HG03039 (cell line): ENCODE measurements around the gene TROAP.
"Not testable (repeated sequence)": the region's sequence is repeated elsewhere in the genome, so short reads cannot be mapped to it uniquely, and the experiment has no call there.

Experiments used
- ATAC-seq: cut with Tn5 transposase; IDR thresholded peaks from one replicate; pipeline ENCODE4 v1.9.1; 2021; ENCODE audit warnings: mild to moderate bottlenecking, moderate library complexity; ENCODE audit not compliant: unreplicated experiment

The TROAP gene

GRCh38 chr12:49366096-49366651 lies 43.1 kb downstream of the TROAP start:
- no peak for ATAC-seq

DNA sequence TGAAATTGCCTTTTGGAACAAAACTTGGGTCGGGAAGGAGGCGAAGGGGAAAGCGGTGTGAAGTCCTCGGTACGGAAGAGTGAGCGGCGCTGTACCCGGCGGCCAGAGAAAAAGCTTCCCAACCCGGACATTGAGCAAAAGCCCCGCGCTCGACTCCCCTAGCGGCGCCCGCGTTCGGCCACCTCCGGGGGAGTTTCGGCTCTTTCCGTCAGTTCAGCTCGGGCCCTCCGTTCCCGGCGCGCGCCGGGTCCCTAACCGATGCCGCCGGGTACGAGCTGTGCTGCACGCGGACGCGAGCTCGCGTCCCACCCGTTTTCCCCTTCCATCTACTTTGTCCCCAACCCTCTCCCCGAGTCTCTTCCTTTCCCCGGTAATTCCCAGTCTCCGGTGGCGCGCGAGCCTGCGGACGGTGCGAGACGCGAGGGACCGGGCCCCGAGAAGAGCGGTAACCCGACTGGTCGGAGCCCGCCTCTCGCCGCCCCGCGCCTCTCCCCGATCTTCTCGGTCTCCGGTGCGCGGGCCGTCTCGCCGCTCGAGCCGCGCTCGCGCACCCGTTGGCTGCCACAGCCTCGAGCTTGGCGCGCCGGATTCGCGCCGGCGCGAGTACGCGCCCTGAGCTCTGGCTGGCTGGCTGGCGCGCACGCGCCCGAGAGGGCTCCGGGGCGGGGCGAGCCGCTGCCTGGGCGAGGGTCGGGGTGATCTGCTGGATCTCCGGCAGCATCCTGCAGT lies 43.8 kb downstream of the TROAP start:
- ATAC-seq = peak; percentile 57

DNA sequence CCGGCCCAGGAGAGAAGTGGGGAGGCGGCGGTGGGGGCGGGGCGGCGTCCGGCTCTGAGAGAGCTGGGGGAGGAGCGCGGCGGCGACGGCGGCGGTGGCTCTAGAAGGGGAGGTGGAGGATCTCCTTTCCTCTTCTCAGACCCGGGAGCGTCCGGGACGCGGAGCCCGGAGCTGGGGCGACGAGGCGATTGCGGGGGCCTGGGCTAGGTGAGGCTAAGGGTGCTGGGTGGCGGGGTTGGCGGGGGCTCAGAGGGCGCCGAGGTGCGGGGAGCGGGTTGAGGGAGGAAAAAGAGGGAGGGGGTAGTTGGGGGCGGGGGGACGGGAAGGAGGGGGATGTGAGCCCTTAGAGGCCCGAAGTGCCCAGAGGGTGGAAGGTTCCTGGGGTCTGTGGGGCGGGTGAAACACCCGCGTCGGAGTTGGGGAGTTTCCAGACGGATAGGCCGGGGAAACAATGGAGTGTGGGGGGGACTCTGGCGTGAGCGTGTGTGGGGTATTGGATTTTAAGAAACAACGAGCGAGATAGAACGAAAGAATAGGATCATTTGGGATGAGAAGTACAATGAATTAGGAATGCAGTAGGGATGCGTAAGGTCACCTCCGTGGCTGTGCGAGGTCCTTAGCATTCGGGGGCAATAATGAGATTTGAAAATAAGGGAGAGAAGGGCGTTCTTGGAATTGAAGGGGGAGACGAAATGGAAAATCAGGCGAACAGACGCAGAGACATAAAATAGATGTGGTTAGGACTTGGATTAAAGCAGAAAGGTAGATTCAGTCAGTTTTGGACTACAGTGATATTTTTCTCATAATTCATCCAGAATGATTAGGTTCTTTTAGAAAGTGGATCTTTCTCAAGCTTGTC lies 44.6 kb downstream of the TROAP start, which contains the start of gene SPATS2:
Gene SPATS2, plus strand, starts transcription at position 82 of the 859 bp plus-strand sequence. CDS start 93,551 bp downstream, outside the sequence.
- no peak for ATAC-seq

- ATAC-seq = no peak
Measured at GRCh38 chr12:49368240-49368600, 45.2 kb downstream of the TROAP start.

DNA sequence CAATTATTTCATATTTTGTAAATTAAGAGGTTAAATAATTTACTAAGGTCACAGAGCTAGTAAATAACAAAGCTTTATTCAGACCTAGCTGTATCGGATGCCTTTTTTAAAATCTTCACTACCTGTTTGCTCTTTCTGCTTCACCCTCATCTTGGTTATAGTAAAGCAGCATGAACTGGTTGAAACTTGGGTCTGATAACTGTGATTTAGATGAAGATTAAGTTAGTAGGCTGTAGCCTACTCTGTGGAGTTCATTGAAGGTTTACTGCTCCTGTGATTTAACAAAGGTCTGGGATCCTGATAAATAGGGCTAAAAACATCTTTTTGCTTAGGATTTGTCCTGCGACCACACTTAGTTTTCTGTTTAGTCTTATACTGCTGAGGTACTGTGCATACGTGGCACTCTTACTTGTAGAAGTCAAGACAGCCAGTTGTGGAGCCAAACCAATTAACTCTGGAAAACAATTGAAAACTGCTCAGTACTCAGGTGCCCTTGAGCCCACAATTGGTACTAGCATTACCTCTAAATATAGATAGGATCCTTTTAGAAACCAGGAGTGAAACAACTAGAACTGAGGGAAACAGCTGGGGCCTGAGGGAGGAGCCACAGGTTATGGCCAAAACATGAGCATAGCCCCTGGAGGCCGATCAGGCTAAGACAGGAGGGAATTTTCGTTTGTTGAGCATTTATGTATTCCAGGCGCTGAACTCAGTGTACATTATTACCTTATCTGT lies 46.5 kb downstream of the TROAP start:
- peak; percentile 32 for ATAC-seq

- ATAC-seq = no peak
Measured at GRCh38 chr12:49370539-49370938, 47.5 kb downstream of the TROAP start.

DNA sequence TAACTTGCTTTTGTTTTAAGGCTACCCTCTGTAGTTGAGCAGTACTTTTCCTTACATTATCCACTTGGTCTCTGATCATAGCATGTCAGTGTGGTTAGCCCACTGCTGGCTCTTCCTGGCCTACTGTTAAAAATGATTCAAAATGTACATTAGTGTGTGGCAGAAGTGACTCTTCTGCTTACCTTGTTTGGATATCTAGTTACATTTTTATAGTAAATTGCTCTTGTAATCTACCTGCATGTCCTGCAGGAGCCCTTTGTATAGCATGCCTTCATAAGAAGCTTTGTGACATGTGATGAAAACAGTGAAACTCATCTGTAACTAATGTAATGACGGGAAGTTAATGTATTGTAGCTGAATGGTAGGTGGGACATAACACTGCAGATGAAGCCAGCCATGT lies 52.4 kb downstream of the TROAP start:
- no peak for ATAC-seq

DNA sequence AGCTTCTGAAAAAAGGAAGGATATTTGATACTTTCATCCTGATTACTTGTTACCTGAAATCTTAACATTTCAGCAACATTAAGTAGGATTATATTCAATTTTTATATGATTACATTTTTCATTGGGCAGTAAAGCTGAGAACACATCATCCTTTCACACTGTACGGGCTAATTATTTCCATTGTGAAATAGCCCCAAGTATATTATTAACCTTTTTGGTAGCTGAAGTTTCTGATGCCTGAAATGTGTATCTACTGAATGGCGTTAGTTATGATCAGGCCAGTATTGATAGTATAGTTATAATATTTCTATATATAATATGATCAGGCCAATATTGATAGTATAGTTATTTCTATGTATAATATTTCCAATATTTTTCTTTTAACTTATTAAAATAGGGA lies 54.3 kb downstream of the TROAP start:
- ATAC-seq = no peak

GRCh38 chr12:49380184-49380583 lies 57.1 kb downstream of the TROAP start:
- ATAC-seq = not testable (repeated sequence)
